Measurements from ENCODE around the gene TMEM214.

- no peak for TF ChIP-seq CTCF (IDR thresholded peaks at IDR 0.05)
- TF ChIP-seq ZFX (IDR thresholded peaks at IDR 0.05; ENCODE audit: borderline replicate concordance) = no peak
Measured at GRCh38 chr2:27024812-27025211, 8.0 kb upstream of the TMEM214 start.

All from 22Rv1 (cell line).